Measurements from ENCODE around the gene FOXC1. TPM values are rescaled to one million over a fixed set of nuclear protein-coding genes. Genes with fewer than 3 reads are reported as not detected.

The FOXC1 gene
- total RNA-seq, 1 experiment from 2014 or later, result 16.5 TPM

DNA sequence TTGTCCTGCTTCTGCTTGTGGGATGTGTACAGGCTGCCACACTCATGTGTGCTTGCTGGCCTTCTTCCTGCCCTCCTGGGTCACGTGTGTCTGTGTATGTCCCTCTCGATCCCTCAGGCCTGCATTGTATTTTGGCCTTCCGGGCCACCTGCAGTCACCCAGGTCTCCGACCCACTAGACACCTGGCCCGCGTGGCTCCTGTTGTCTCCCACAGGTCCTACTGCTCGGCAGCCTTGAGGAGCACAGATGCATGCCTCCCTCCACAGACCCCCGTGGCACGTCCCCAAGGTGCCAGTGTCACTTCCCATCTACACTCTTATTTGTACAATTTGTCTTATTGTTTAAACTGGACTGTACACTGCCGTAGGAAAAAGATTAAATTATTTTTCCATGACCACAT lies 43.1 kb downstream of the FOXC1 start:
- TF ChIP-seq, protein P1, sequence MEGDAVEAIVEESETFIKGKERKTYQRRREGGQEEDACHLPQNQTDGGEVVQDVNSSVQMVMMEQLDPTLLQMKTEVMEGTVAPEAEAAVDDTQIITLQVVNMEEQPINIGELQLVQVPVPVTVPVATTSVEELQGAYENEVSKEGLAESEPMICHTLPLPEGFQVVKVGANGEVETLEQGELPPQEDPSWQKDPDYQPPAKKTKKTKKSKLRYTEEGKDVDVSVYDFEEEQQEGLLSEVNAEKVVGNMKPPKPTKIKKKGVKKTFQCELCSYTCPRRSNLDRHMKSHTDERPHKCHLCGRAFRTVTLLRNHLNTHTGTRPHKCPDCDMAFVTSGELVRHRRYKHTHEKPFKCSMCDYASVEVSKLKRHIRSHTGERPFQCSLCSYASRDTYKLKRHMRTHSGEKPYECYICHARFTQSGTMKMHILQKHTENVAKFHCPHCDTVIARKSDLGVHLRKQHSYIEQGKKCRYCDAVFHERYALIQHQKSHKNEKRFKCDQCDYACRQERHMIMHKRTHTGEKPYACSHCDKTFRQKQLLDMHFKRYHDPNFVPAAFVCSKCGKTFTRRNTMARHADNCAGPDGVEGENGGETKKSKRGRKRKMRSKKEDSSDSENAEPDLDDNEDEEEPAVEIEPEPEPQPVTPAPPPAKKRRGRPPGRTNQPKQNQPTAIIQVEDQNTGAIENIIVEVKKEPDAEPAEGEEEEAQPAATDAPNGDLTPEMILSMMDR (IDR thresholded peaks at IDR 0.05; ENCODE audit: unreplicated experiment), result no peak
- intact Hi-C loops (cut with micrococcal nuclease; ENCODE audit: unreplicated experiment), result no loop called here
- Mint-ChIP-seq H3K27me3 (ENCODE audit: unreplicated experiment) (no peaks in the 10 kb centered on the region), H3K27ac (ENCODE audit: unreplicated experiment) (no peak overlapping the region), H3K9me3 (ENCODE audit: low read depth, unreplicated experiment) (no peaks in the 10 kb centered on the region), H3K4me3 (ENCODE audit: low read depth, unreplicated experiment) (no peak overlapping the region), H3K36me3 (ENCODE audit: insufficient read depth, unreplicated experiment) (peaks cover 5% of the 10 kb centered on the region), H3K4me1 (ENCODE audit: low read depth, unreplicated experiment) (no peaks in the 10 kb centered on the region)
- BruUV-seq (replicated peaks), result no TSS peak
- CTCF ChIA-PET, result no interaction called here
- DNase-seq, result no peak

DNA sequence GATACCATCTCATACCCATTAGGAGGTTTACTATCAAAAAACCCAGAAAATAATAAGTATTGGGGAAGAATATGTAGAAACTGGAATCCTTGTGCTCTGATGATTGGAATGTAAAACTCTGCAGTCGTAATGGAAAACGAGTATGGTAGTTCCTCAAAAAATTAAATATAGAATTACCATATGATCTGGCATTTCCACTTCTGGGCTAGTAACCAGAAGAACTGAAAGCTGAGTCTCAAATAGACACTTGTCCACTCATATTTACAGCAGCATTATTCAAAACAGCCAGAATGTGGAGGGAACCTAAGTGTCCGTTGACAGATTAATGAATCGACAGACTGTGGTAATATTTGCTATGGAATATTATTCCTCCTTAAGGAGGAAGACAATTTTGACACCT lies 44.3 kb downstream of the FOXC1 start:
- H3K27me3 Mint-ChIP-seq (ENCODE audit: unreplicated experiment), result no peaks in the 10 kb centered on the region
- TF ChIP-seq, protein P1 (IDR thresholded peaks at IDR 0.05; ENCODE audit: unreplicated experiment), result no peak
- H3K27ac Mint-ChIP-seq (ENCODE audit: unreplicated experiment), result no peak overlapping the region
- no peaks in the 10 kb centered on the region for H3K4me1 Mint-ChIP-seq (ENCODE audit: low read depth, unreplicated experiment)
- no peak overlapping the region for H3K4me3 Mint-ChIP-seq (ENCODE audit: low read depth, unreplicated experiment)
- BruUV-seq (replicated peaks), result no TSS peak
- DNase-seq, result no peak
- H3K36me3 Mint-ChIP-seq (ENCODE audit: insufficient read depth, unreplicated experiment), result peaks cover 5% of the 10 kb centered on the region
- H3K9me3 Mint-ChIP-seq (ENCODE audit: low read depth, unreplicated experiment), result no peaks in the 10 kb centered on the region
- CTCF ChIA-PET, result no interaction called here
- intact Hi-C loops (cut with micrococcal nuclease; ENCODE audit: unreplicated experiment), result no loop called here

DNA sequence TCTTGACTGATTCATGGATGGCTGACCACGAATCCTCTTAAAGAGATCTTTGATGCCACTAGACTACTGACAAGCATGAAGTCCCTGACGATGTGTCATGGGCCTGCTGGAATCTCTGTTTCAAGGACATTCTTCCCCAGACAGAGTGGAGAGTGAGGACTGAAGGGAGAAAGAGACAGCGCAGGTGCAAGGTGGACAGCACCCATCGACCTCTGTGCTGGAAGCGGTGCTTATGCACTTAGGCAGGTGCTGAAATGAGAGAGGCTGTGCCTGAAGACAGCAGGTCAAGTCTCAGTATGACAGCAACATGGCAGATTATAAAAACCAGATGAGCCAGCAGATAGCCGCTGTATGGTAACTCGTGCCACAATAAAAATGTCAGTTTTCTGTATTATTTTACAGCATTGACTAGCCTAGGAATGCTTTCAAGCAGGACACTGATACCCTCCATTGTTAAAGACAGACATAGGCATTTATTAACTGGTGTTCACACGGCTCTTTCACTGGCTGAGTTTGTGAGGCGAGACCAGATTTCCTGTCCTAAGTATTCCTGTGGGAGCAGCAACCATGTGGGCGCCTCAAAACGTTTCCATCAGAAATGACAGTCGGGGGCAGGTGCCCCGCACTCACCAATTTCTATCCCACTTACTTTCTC lies 47.5 kb downstream of the FOXC1 start:
- no peak for DNase-seq
- H3K4me3 Mint-ChIP-seq (ENCODE audit: low read depth, unreplicated experiment), result no peak overlapping the region
- H3K9me3 Mint-ChIP-seq (ENCODE audit: low read depth, unreplicated experiment), result no peaks in the 10 kb centered on the region
- H3K27me3 Mint-ChIP-seq (ENCODE audit: unreplicated experiment), result no peaks in the 10 kb centered on the region
- CTCF ChIA-PET, result no interaction called here
- peaks cover 5% of the 10 kb centered on the region for H3K36me3 Mint-ChIP-seq (ENCODE audit: insufficient read depth, unreplicated experiment)
- intact Hi-C loops (cut with micrococcal nuclease; ENCODE audit: unreplicated experiment), result no loop called here
- no peaks in the 10 kb centered on the region for H3K4me1 Mint-ChIP-seq (ENCODE audit: low read depth, unreplicated experiment)
- BruUV-seq (replicated peaks), result no TSS peak
- TF ChIP-seq, protein P1 (IDR thresholded peaks at IDR 0.05; ENCODE audit: unreplicated experiment), result no peak
- H3K27ac Mint-ChIP-seq (ENCODE audit: unreplicated experiment), result no peak overlapping the region

DNA sequence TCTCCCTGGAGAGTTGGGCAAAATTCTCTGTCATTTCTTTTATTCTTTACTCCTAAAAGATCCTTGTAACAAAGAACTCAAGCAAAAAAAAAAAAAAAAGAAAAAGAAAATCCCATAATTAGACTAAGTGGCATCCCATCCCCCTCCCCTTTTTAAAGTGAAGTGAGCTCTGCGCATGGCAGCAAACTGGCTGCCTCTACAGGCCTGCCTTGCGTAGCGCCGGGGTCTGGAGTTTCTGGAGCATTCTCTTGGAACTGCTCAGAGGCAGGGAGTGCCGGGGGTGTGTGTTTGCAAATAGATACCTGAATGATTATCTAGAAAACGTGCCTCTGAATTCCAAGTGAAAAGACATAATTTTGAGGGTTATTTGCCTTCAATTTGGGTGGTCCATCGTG lies 48.1 kb downstream of the FOXC1 start:
- DNase-seq, result no peak
- no TSS peak for BruUV-seq (replicated peaks)
- no peak overlapping the region for H3K27ac Mint-ChIP-seq (ENCODE audit: unreplicated experiment)
- no peaks in the 10 kb centered on the region for H3K9me3 Mint-ChIP-seq (ENCODE audit: low read depth, unreplicated experiment)
- no peaks in the 10 kb centered on the region for H3K27me3 Mint-ChIP-seq (ENCODE audit: unreplicated experiment)
- H3K36me3 Mint-ChIP-seq (ENCODE audit: insufficient read depth, unreplicated experiment), result peaks cover 5% of the 10 kb centered on the region
- H3K4me3 Mint-ChIP-seq (ENCODE audit: low read depth, unreplicated experiment), result no peak overlapping the region
- CTCF ChIA-PET, result no interaction called here
- TF ChIP-seq, protein P1 (IDR thresholded peaks at IDR 0.05; ENCODE audit: unreplicated experiment), result no peak
- intact Hi-C loops (cut with micrococcal nuclease; ENCODE audit: unreplicated experiment), result no loop called here
- no peaks in the 10 kb centered on the region for H3K4me1 Mint-ChIP-seq (ENCODE audit: low read depth, unreplicated experiment)
